ENCODE data around the gene MAGIX.

MAGIX gene

GRCh38 chrX:49211074-49211473 lies 48.5 kb downstream of the MAGIX start:
- no peak for TF ChIP-seq CTCF (IDR thresholded peaks at IDR 0.05; ENCODE audit: insufficient read depth, missing control alignments)
- no peak for FAIRE-seq
- DNase-seq (ENCODE audit: insufficient read length, low spot score): no peak

- no peak for TF ChIP-seq CTCF (IDR thresholded peaks at IDR 0.05; ENCODE audit: insufficient read depth, missing control alignments)
- no peak for FAIRE-seq
- DNase-seq (ENCODE audit: insufficient read length, low spot score): no peak
Observed at GRCh38 chrX:49212209-49212608, 49.7 kb downstream of the MAGIX start.

DNA sequence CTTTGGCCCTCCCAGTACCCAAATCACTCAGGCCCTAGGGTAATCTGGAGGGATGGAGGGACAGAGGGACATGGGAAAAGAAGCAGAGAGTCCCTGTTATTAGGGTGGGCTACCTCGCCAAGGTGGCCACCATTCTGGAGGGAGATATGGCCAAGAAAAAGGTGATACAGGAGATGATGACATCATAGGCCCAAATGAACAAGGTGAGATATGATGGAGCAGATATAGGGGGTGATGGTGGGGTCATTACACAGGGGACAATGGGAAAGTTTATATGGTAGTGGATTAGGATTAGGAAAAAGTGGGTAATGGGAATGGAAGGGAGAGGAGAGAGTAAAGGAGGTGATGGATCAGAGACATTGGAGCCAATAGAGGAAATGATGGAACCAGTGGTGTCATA lies 50.3 kb downstream of the MAGIX start:
- no peak for TF ChIP-seq CTCF (IDR thresholded peaks at IDR 0.05; ENCODE audit: insufficient read depth, missing control alignments)
- FAIRE-seq (no peak), DNase-seq (ENCODE audit: insufficient read length, low spot score) (no peak)

DNA sequence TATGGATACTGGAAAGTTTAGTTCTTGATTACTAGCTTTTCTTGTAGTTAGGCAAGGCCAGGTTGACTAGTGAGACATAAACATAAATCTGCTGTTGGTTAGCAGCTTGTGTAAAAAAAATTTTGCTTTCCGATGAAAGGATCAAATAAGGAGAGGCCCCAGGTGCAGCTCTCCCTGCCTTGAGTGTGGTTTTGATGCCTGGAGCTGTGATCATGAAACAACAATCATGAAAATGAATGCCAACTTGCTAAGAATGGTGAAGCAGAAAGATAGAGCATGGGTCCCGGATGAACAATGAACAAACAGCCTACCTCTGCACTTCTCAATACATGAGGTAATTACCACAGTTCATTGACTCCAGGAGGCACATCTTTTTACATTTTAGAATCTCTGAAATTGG lies 51.9 kb downstream of the MAGIX start:
- no peak for TF ChIP-seq CTCF (IDR thresholded peaks at IDR 0.05; ENCODE audit: insufficient read depth, missing control alignments)
- DNase-seq (ENCODE audit: insufficient read length, low spot score): no peak
- FAIRE-seq: no peak

- TF ChIP-seq CTCF (IDR thresholded peaks at IDR 0.05; ENCODE audit: insufficient read depth, missing control alignments): no peak
- no peak for DNase-seq (ENCODE audit: insufficient read length, low spot score)
- FAIRE-seq: no peak
Observed at GRCh38 chrX:49214996-49215526, 52.5 kb downstream of the MAGIX start.

Measured in D721Med (cell line).